DND-41 (cell line): ENCODE data around the gene CDK12.

Experiments
- ATAC-seq: fragments of 200-7000 bp; cut with Tn5 transposase; 3 replicates; pipeline ENCODE4 v1.9.1; 2021; ENCODE audit warnings: low read depth; ENCODE audit not compliant: insufficient read depth
- DNase-seq: peaks from one replicate; pipeline ENCODE4 v3.0.0-alpha.2; 2020
- H2AFZ ChIP-seq: 2 replicates; pipeline ENCODE4 v1.6.0; 2012; ENCODE audit warnings: low read depth, low read length
- H3K27ac ChIP-seq: 2 replicates; pipeline ENCODE4 v1.5.1; 2012; ENCODE audit warnings: low read length, inconsistent platforms
- H3K27me3 ChIP-seq: fragments of 200-600 bp; sonication (generic); 2 replicates; pipeline ENCODE4 v1.6.0; 2012; ENCODE audit warnings: low read length, mild to moderate bottlenecking, inconsistent platforms; ENCODE audit not compliant: insufficient read depth, poor library complexity
- H3K36me3 ChIP-seq: 2 replicates; pipeline ENCODE4 v1.5.1; 2012; ENCODE audit warnings: low read length, inconsistent platforms; ENCODE audit not compliant: insufficient read depth
- H3K4me1 ChIP-seq: 2 replicates; pipeline ENCODE4 v1.5.1; 2012; ENCODE audit warnings: mild to moderate bottlenecking, low read length; ENCODE audit not compliant: insufficient read depth
- H3K4me2 ChIP-seq: 2 replicates; pipeline ENCODE4 v1.6.0; 2012; ENCODE audit warnings: mild to moderate bottlenecking, moderate library complexity, low read length, inconsistent platforms; ENCODE audit not compliant: insufficient read depth
- H3K4me3 ChIP-seq, 2 experiments: fragments of 200-600 bp in 1 of 2; shearing (Covaris generic) in 1 of 2; 2 replicates each; pipeline ENCODE4 v1.5.1; 2012 to 2016; ENCODE audit warnings: inconsistent platforms in 2 of 2, low read length in 2 of 2, mild to moderate bottlenecking in 2 of 2, low read depth in 1 of 2, moderate library complexity in 1 of 2
- H3K79me2 ChIP-seq: 2 replicates; pipeline ENCODE4 v1.6.0; 2012; ENCODE audit warnings: low read length, inconsistent platforms; ENCODE audit not compliant: insufficient read depth
- H3K9ac ChIP-seq: 2 replicates; pipeline ENCODE4 v1.6.0; 2012; ENCODE audit warnings: low read depth, mild to moderate bottlenecking, inconsistent platforms, low read length, moderate library complexity
- H3K9me3 ChIP-seq: 2 replicates; pipeline ENCODE4 v1.5.1; 2012; ENCODE audit warnings: low read length, moderate library complexity, mild to moderate bottlenecking, inconsistent platforms; ENCODE audit not compliant: insufficient read depth, severe bottlenecking
- H4K20me1 ChIP-seq: 2 replicates; pipeline ENCODE4 v1.6.0; 2012; ENCODE audit warnings: low read length; ENCODE audit not compliant: insufficient read depth
- CTCF ChIP-seq: IDR thresholded peaks from 2 replicates; pipeline ENCODE4 v1.5.1; 2012; ENCODE audit warnings: borderline replicate concordance, low read length, moderate library complexity, mild to moderate bottlenecking; ENCODE audit not compliant: poor library complexity, severe bottlenecking; ENCODE audit errors: extremely low read depth
- EZH2 ChIP-seq: IDR thresholded peaks from 3 replicates; pipeline ENCODE4 v1.6.1; 2012; ENCODE audit warnings: borderline replicate concordance, low read depth, mild to moderate bottlenecking, moderate library complexity, low read length, inconsistent platforms; ENCODE audit not compliant: severe bottlenecking

The CDK12 gene

GRCh38 chr17:39529455-39529854 lies 68.2 kb downstream of the CDK12 start:
- Histone ChIP-seq H3K4me3 (no peak overlapping the region), H3K4me1 (no peaks in the 10 kb centered on the region), H3K36me3 (peaks cover 80% of the 10 kb centered on the region), H4K20me1 (peaks cover 5% of the 10 kb centered on the region; the same call in 1 of the 2 replicates), H3K27ac (no peak overlapping the region), H2AFZ (no peak overlapping the region), H3K4me2 (no peak overlapping the region), H3K27me3 (no peaks in the 10 kb centered on the region), H3K9ac (no peak overlapping the region), H3K79me2 (no peaks in the 10 kb centered on the region), H3K9me3 (no peaks in the 10 kb centered on the region)
- ATAC-seq (no peak), DNase-seq (no peak)
- TF ChIP-seq CTCF (no peak), EZH2 (no peak)

- H3K36me3 ChIP-seq, result peaks cover 69% of the 10 kb centered on the region
- no peak for ATAC-seq
- TF ChIP-seq CTCF, result no peak
- no peak for TF ChIP-seq EZH2
- no peak overlapping the region for H3K9ac ChIP-seq
- no peak overlapping the region for H2AFZ ChIP-seq
- peaks cover 5% of the 10 kb centered on the region; the same call in 1 of the 2 replicates for H4K20me1 ChIP-seq
- H3K79me2 ChIP-seq, result no peaks in the 10 kb centered on the region
- H3K4me1 ChIP-seq, result no peaks in the 10 kb centered on the region
- DNase-seq, result no peak
- no peak overlapping the region for H3K27ac ChIP-seq
- H3K4me2 ChIP-seq, result no peak overlapping the region
- no peaks in the 10 kb centered on the region for H3K27me3 ChIP-seq
- no peaks in the 10 kb centered on the region for H3K9me3 ChIP-seq
- no peak overlapping the region for H3K4me3 ChIP-seq
These were observed 69.2 kb downstream of the CDK12 start for GRCh38 chr17:39530513-39530912.

- Histone ChIP-seq H3K4me1 (no peaks in the 10 kb centered on the region), H2AFZ (no peak overlapping the region), H4K20me1 (peaks cover 5% of the 10 kb centered on the region; the same call in 1 of the 2 replicates), H3K9ac (no peak overlapping the region), H3K27ac (no peak overlapping the region), H3K9me3 (no peaks in the 10 kb centered on the region), H3K79me2 (no peaks in the 10 kb centered on the region), H3K36me3 (peaks cover 62% of the 10 kb centered on the region), H3K4me2 (no peak overlapping the region), H3K27me3 (no peaks in the 10 kb centered on the region), H3K4me3 (no peak overlapping the region)
- TF ChIP-seq EZH2 (no peak), CTCF (no peak)
- DNase-seq, result no peak
- no peak for ATAC-seq
These were observed 70.0 kb downstream of the CDK12 start for GRCh38 chr17:39531252-39531651.

- Histone ChIP-seq H3K4me2 (no peak overlapping the region), H2AFZ (no peak overlapping the region), H3K9ac (no peak overlapping the region), H3K79me2 (no peaks in the 10 kb centered on the region), H3K9me3 (no peaks in the 10 kb centered on the region), H3K27ac (no peak overlapping the region), H3K4me3 (no peak overlapping the region), H3K36me3 (peaks cover 35% of the 10 kb centered on the region), H3K4me1 (peaks cover 8% of the 10 kb centered on the region), H4K20me1 (peaks cover 5% of the 10 kb centered on the region; the same call in 1 of the 2 replicates), H3K27me3 (no peaks in the 10 kb centered on the region)
- ATAC-seq (no peak), DNase-seq (no peak)
- no peak for TF ChIP-seq EZH2
- no peak for TF ChIP-seq CTCF
These were observed 72.6 kb downstream of the CDK12 start for GRCh38 chr17:39533891-39534290.
